HG03469 (cell line): Measurements from ENCODE around the gene RNF31.

ENCODE experiments used
- ATAC-seq: cut with Tn5 transposase; IDR thresholded peaks from one replicate; pipeline ENCODE4 v1.9.1; 2021; ENCODE audit warnings: mild to moderate bottlenecking, moderate library complexity, moderate number of reproducible peaks; ENCODE audit not compliant: unreplicated experiment

RNF31 gene

GRCh38 chr14:24116128-24116814 lies 31.0 kb upstream of the RNF31 start:
- ATAC-seq, result no peak

- no peak for ATAC-seq
Observed at GRCh38 chr14:24117179-24117578, 30.1 kb upstream of the RNF31 start.

GRCh38 chr14:24119691-24120090 lies 27.6 kb upstream of the RNF31 start:
- ATAC-seq, result no peak

- no peak for ATAC-seq
Observed at GRCh38 chr14:24121210-24121609, 26.1 kb upstream of the RNF31 start.

GRCh38 chr14:24122416-24122815 lies 24.9 kb upstream of the RNF31 start:
- no peak for ATAC-seq

- ATAC-seq, result no peak
Observed at GRCh38 chr14:24122898-24123297, 24.4 kb upstream of the RNF31 start.

GRCh38 chr14:24123424-24124417 lies 23.6 kb upstream of the RNF31 start:
- peak; percentile 41 for ATAC-seq

- ATAC-seq, result no peak
Observed at GRCh38 chr14:24126939-24127338, 20.4 kb upstream of the RNF31 start.

GRCh38 chr14:24127673-24128072 lies 19.6 kb upstream of the RNF31 start:
- no peak for ATAC-seq

GRCh38 chr14:24129410-24129998 lies 17.8 kb upstream of the RNF31 start:
- ATAC-seq, result no peak

- no peak for ATAC-seq
Observed at GRCh38 chr14:24130380-24130716, 16.9 kb upstream of the RNF31 start, which contains the start of gene FITM1. TSS of gene FITM1 (plus strand) at chr14:24130659. CDS start at chr14:24131564, 905 bp downstream.

GRCh38 chr14:24130717-24131548 lies 16.4 kb upstream of the RNF31 start:
- ATAC-seq, result no peak

GRCh38 chr14:24131549-24131966 lies 15.7 kb upstream of the RNF31 start:
- ATAC-seq, result no peak

GRCh38 chr14:24132061-24132685 lies 15.1 kb upstream of the RNF31 start:
- no peak for ATAC-seq

- no peak for ATAC-seq
Observed at GRCh38 chr14:24132976-24133375, 14.3 kb upstream of the RNF31 start.

- no peak for ATAC-seq
Observed at GRCh38 chr14:24133735-24134134, 13.6 kb upstream of the RNF31 start.

GRCh38 chr14:24135584-24135833 lies 11.8 kb upstream of the RNF31 start:
- no peak for ATAC-seq

- ATAC-seq, result peak; percentile 35
Observed at GRCh38 chr14:24135834-24136683, 11.2 kb upstream of the RNF31 start, which contains the start of gene PSME1. TSS of gene PSME1 (plus strand) at chr14:24136194. CDS start at chr14:24136263, 69 bp downstream.
